Left lung (tissue), 10 donors: ENCODE results near the gene DCAF17. TPM values are rescaled to one million over a fixed set of nuclear protein-coding genes. Genes with fewer than 3 reads are reported as not detected.

ENCODE experiments used
- ATAC-seq: fragments of 200-7000 bp; cut with Tn5 transposase; one replicate; pipeline ENCODE4 v1.9.1; 2020; ENCODE audit warnings: moderate library complexity
- DNase-seq, 4 donors: peaks; one replicate each; pipeline ENCODE4 v3.0.0-alpha.2; 2013 to 2020
- H3K27ac ChIP-seq, 2 donors: fragments of 200-600 bp; sonication (generic) in 1 of 2; one replicate each; pipeline versions ENCODE4 v1.5.0 to v1.8.0; 2020 to 2021
- H3K27me3 ChIP-seq, 2 donors: fragments of 200-600 bp; sonication (generic) in 1 of 2; one replicate each; pipeline versions ENCODE4 v1.5.0 to v1.8.0; 2020 to 2021
- H3K36me3 ChIP-seq, 2 donors: fragments of 200-600 bp; sonication (generic) in 1 of 2; one replicate each; pipeline versions ENCODE4 v1.5.0 to v1.8.0; 2020 to 2021
- H3K4me1 ChIP-seq, 2 donors: fragments of 200-600 bp; one replicate each; pipeline ENCODE4 v1.8.0; 2021
- H3K4me3 ChIP-seq, 2 donors: fragments of 200-600 bp; sonication (generic) in 1 of 2; one replicate each; pipeline versions ENCODE4 v1.5.0 to v1.8.0; 2020 to 2021; ENCODE audit warnings: mild to moderate bottlenecking in 1 of 2
- H3K9me3 ChIP-seq, 2 donors: fragments of 200-600 bp; sonication (generic) in 1 of 2; one replicate each; pipeline versions ENCODE4 v1.5.0 to v1.8.0; 2020 to 2021
- intact Hi-C, 2 donors: fragments of 100-400 bp; cut with DNase I; formaldehyde crosslinking; loops; one replicate each; pipeline versions ENCODE4 v1.11.2 to v1.14.2; 2022
- polyA plus RNA-seq, 6 donors: library from polyadenylated mRNA; unstranded; fragments of 120-200 nt; gene quantifications; one replicate each; pipeline ENCODE4 v1.2.1, GENCODE V29; 2013; ENCODE audit not compliant: insufficient read length in 6 of 6
- total RNA-seq, 2 donors: library from RNA; stranded (reverse); fragmentation: NEBNext Ultra II Directional; extraction: Animal tissue kit (Norgen Biotek cat#: 25700); gene quantifications; one replicate each; pipeline ENCODE4 v1.2.1, GENCODE V29; 2021
- TF ChIP-seq, protein P1 (sequence below), 2 donors: fragments of 200-600 bp; sonication (generic) in 1 of 2; IDR thresholded peaks; one replicate each; pipeline versions ENCODE4 v1.5.0 to v1.8.0; 2021; ENCODE audit warnings: antibody characterized with exemption in 2 of 2
- donor health status: DM: no; HTN: yes; CAD: no.
- donor health status: DM: no; HTN: no; CAD: no.

DCAF17 gene
- total and polyA plus RNA-seq, 8 donors = 14.2 to 36.7 (median 28.3) TPM

GRCh38 chr2:171475979-171476378 lies 42.0 kb downstream of the DCAF17 start:
- Histone ChIP-seq H3K36me3 (peaks cover 0 to 50% of the 10 kb centered on the region in 2 donors), H3K4me1 (no peaks in the 10 kb centered on the region), H3K27ac (no peak overlapping the region), H3K27me3 (no peaks in the 10 kb centered on the region), H3K9me3 (no peaks in the 10 kb centered on the region), H3K4me3 (no peak overlapping the region)
- no peak for ATAC-seq
- DNase-seq = no peak
- TF ChIP-seq, protein P1, sequence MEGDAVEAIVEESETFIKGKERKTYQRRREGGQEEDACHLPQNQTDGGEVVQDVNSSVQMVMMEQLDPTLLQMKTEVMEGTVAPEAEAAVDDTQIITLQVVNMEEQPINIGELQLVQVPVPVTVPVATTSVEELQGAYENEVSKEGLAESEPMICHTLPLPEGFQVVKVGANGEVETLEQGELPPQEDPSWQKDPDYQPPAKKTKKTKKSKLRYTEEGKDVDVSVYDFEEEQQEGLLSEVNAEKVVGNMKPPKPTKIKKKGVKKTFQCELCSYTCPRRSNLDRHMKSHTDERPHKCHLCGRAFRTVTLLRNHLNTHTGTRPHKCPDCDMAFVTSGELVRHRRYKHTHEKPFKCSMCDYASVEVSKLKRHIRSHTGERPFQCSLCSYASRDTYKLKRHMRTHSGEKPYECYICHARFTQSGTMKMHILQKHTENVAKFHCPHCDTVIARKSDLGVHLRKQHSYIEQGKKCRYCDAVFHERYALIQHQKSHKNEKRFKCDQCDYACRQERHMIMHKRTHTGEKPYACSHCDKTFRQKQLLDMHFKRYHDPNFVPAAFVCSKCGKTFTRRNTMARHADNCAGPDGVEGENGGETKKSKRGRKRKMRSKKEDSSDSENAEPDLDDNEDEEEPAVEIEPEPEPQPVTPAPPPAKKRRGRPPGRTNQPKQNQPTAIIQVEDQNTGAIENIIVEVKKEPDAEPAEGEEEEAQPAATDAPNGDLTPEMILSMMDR (IDR thresholded peaks at IDR 0.05) = no peak
- intact Hi-C loops = no loop called here

- TF ChIP-seq, protein P1 (IDR thresholded peaks at IDR 0.05) = no peak
These were observed 44.3 kb downstream of the DCAF17 start for GRCh38 chr2:171478345-171478744.

DNA sequence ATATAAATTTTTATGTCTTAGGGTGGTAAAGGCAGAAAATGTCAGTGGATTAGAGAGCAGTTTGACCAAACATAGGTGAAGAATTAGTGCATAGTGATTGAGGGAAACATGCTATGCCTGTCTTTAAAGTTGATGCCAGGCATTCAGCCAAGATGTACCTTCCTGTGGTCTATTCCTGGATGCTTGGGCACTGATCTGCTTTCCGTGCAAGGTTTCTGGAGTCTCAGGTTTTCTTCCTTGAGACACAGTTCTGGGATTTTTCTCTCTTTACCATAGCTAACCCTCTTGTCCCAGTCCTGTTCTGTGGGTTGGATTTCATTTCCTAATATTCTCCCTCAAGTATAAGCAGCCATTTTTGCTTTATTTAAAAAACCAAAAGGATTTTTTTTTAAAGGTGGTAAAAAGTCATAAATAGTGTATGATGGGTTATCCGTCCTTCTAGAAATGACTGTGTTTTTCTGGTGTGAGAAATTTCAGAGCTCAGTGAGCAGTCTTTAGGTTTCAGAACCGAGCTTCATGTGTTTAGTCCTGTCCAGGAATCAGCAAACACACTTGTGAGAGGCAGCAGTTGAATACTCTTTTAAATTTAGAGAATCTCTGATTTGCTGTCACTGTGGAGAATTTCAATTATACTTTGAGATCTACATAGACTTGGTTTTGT lies 45.3 kb downstream of the DCAF17 start:
- Histone ChIP-seq H3K4me3 (no peak overlapping the region), H3K27ac (no peak overlapping the region), H3K4me1 (no peaks in the 10 kb centered on the region), H3K36me3 (peaks cover 0 to 30% of the 10 kb centered on the region in 2 donors), H3K9me3 (no peaks in the 10 kb centered on the region), H3K27me3 (no peaks in the 10 kb centered on the region)
- intact Hi-C loops = no loop called here
- DNase-seq (no peak), ATAC-seq (no peak)
- TF ChIP-seq, protein P1 (IDR thresholded peaks at IDR 0.05) = no peak

More at GRCh38 chr2:171478345-171478744, 44.3 kb downstream of the DCAF17 start:
- Histone ChIP-seq H3K27me3 (no peaks in the 10 kb centered on the region), H3K4me1 (no peaks in the 10 kb centered on the region), H3K9me3 (no peaks in the 10 kb centered on the region), H3K36me3 (peaks cover 0 to 39% of the 10 kb centered on the region in 2 donors), H3K27ac (no peak overlapping the region), H3K4me3 (no peak overlapping the region)
- DNase-seq (no peak), ATAC-seq (no peak)
- intact Hi-C loops = no loop called here

GRCh38 chr2:171480908-171481307 lies 46.9 kb downstream of the DCAF17 start:
- intact Hi-C loops = no loop called here
- Histone ChIP-seq H3K36me3 (peaks cover 0 to 16% of the 10 kb centered on the region in 2 donors), H3K9me3 (no peaks in the 10 kb centered on the region), H3K4me1 (no peaks in the 10 kb centered on the region), H3K4me3 (no peak overlapping the region), H3K27me3 (no peaks in the 10 kb centered on the region), H3K27ac (no peak overlapping the region)
- DNase-seq (no peak), ATAC-seq (no peak)
- TF ChIP-seq, protein P1 (IDR thresholded peaks at IDR 0.05) = no peak

- no peak for DNase-seq
- H3K9me3 ChIP-seq = no peaks in the 10 kb centered on the region
- ATAC-seq = no peak
- no peaks in the 10 kb centered on the region for H3K27me3 ChIP-seq
- intact Hi-C loops = no loop called here
- H3K27ac ChIP-seq = no peak overlapping the region
- TF ChIP-seq, protein P1 (IDR thresholded peaks at IDR 0.05) = no peak
- no peaks in the 10 kb centered on the region for H3K4me1 ChIP-seq
- H3K4me3 ChIP-seq = no peak overlapping the region
- peaks cover 0 to 15% of the 10 kb centered on the region in 2 donors for H3K36me3 ChIP-seq
These were observed 48.3 kb downstream of the DCAF17 start for GRCh38 chr2:171482308-171482707.
